Ramos (cell line): Measurements from ENCODE around the gene THEMIS.

Experiments
- in situ Hi-C: fragments of 300-500 bp; cut with MboI; formaldehyde crosslinking; loops from one replicate; pipeline ENCODE4 v1.14.3; 2022; ENCODE audit warnings: low sequenced_read_pairs; ENCODE audit not compliant: unreplicated experiment

The THEMIS gene

DNA sequence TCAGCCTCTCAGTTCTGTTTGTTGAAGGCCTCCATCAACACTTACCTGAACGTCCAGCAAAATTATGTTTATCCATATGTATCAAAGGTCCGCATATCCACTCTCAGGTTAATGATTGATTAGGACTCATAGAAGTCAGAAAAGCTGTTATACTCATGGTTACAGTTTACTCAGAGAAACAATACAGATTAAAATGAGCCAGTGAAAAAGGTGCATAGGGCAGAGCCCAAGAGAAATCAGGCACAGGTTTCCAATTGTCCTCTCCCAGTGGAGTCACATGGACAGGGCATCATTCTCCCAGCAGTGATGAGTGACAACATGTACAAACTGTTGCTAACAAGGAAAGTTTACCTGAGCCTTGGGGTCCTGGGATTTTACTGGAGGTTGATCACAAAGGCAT, 36.2 kb downstream of the THEMIS start:
- in situ Hi-C loops = no loop called here

- in situ Hi-C loops = no loop called here
Measured at GRCh38 chr6:127860723-127861122, 40.1 kb downstream of the THEMIS start.

DNA sequence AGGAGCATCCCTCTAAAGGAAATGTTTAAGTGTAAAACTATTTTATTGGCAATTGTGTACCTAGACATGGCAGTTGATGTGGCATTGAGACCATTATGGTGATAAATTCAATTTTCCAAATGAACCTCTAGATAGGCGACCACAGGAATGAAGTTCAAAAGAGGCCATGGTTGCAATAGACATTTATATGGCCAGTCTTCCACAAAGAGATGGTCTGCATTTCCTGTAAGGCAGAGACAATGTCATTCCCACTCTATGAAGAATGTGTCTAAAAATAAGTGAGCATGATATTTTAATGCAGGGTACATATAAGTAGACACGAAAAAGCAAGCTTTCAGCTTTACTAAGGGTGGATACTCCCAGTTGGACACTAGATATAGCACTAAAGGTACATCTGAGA, 40.9 kb downstream of the THEMIS start:
- in situ Hi-C loops = no loop called here

DNA sequence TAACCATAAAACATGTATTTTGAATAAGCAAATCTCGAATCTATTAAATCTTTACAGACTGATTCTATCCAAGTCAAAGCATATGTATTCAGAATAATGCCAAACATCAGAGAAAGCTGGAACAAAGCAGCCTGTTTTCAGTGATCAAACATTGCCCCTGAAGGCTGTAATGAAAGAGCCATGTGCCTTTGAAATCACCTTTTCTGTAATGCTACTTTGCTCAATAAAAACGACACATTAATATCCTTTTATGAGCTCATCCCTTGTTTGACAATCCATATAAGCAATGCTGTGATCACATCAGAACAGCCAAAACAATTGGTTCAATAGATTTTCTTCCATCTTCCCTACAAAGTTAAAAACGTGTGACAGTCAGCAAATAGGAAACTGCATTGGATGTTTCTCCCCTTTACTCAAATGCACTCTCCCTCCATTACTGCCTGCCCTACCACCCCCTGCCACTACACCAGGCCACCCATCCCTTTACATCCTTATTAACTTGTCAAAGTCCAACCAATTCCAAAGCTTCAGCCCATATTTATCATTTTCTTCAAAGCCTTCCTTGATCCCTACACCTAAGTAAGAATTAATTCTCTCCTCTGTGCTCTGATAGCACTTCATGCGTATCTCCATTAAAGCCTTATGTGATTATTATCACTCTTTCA, 42.0 kb downstream of the THEMIS start:
- in situ Hi-C loops = no loop called here

DNA sequence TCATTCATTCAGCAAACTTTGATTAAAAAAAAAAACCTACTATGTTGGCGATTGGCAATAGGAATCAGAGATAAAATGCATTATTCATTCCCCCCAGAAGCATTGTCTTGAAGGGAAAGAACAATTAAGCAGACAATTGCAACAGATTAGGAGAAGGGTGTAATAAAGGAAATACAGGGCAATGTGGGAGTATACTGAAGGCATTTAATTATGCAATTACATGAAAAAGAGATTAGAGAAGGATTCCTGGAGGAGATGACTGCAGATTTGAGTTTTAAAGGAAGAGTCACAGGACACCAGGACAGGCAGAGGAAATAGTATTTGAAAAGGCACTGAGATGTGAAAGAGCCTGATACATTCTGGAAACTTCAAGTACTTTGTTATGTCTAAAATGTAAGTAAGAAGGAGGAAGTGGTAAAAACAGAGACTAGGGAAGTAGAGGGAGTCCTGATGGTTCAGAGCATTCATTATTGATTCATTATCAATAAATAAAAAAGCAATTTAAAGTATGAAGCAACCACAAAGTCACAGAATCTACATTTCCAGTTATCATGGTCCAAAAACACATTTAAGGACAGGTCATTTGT, 43.7 kb downstream of the THEMIS start:
- in situ Hi-C loops = no loop called here

GRCh38 chr6:127855542-127856159, 45.2 kb downstream of the THEMIS start:
- in situ Hi-C loops = no loop called here

DNA sequence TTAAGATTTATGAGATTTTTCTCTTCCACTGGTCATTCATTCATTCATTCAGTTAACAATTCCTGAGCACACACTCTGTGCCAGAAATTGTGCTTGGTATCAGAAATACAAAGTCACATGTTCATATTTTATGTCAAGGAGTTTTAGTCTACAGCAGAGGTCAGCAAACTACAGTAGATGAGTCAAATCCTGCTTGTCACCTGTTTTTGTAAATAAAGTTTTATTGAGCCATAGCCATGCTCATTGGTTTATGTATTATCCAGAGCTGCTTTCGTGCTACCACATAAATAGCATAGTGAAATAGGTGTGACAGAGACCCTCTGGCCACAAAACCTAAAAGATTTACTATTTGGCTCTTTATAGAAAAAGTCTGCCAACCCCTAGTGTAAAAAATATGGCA, 46.8 kb downstream of the THEMIS start:
- in situ Hi-C loops = no loop called here

DNA sequence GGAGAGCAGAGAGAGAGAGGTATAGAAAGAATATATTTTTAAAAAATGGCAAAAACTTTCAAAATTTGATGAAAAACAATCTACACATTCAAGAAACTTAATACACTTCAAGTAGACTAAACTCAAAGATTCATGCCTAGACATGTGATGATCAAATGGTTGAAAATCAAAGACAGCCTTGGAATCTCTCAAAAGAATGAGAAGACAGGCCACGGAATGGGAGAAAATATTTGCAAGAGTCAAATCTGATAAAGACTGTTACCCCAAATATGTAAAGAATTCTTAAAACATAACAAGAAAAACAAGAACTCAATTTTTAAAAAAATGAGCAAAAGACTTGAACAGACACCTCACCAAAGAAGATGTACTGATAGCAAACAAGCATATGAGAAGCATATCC, 49.7 kb downstream of the THEMIS start:
- in situ Hi-C loops = no loop called here

DNA sequence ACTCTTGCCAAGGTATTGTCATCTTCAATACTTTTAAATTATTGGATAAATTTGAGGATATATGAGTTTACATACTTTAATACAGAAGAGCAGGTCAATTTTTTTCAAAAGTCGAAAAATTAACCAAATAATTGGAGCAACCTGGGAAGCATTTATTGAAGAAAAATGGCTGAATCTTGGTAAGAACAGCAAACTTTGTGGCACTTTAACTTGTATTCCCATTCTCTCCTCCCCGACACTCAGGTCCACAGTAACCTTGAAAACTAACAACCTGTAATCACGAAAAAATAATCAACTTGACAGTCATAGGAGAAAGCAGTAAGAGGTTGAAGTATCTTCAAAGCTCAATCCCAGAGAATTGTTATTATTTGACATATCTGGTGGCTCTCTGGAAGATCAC, 55.6 kb downstream of the THEMIS start:
- in situ Hi-C loops = no loop called here

DNA sequence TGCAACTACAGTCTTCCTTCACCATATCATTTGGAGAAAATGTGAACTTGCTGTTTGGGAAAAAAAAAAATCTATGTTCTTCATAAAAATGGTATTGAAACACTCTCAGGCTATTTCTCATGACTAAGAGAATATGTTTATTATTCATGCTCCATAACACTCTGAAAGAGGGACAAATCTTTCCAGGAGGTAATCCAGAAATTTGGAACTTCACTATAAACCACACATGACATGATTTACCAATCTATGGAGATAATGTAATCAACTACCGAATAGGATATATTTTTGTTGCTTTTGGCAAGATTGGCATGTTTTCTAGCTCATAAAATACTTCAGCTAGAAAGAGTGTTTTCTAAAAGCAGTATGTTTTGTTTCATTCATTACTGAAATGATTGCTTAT, 56.3 kb downstream of the THEMIS start:
- in situ Hi-C loops = no loop called here

GRCh38 chr6:127843582-127843981, 57.3 kb downstream of the THEMIS start:
- in situ Hi-C loops = no loop called here

DNA sequence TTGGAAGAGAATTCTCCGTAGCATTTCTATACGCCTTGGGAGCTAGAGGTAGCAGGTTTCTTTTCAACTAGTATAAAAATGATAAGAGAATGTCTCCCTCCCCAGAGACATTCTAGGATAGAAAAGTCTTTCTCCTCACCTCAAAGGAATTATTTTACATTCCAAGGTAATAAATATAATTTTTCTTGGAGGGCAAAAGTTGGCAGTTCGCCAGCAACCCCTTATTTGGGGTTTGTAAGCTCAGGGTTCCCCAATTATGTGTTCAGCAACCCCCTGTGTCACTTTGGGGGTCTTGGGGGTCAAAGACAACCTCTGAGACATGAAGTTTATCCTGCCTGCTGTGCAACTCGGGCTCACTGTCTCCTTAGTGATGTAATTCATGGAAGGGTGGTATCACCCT, 58.3 kb downstream of the THEMIS start:
- in situ Hi-C loops = no loop called here

GRCh38 chr6:127841811-127842210, 59.0 kb downstream of the THEMIS start:
- in situ Hi-C loops = no loop called here

- in situ Hi-C loops = no loop called here
Measured at GRCh38 chr6:127834136-127834535, 66.7 kb downstream of the THEMIS start.

DNA sequence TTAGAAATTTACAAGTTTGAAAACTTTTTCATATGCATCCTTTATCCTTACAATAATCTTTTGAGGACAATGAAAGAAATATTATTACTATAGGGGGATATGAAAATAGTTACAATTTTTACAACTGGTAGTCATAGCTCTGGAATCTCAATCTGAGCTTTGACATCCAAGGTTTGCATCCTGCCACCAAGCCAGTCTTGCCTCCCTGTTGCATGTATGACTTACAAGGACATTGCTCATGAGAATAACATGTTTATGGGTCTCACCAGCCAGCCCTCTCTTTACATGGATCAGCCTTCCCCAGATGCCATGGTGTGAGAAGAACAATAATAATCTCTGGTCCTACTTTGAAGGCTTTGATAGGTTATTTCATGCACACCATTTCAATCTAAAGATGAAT, 67.5 kb downstream of the THEMIS start:
- in situ Hi-C loops = no loop called here

GRCh38 chr6:127832381-127832780, 68.5 kb downstream of the THEMIS start:
- in situ Hi-C loops = no loop called here

- in situ Hi-C loops = no loop called here
Measured at GRCh38 chr6:127824061-127824460, 76.8 kb downstream of the THEMIS start.

GRCh38 chr6:127821431-127821830, 79.4 kb downstream of the THEMIS start:
- in situ Hi-C loops = no loop called here

DNA sequence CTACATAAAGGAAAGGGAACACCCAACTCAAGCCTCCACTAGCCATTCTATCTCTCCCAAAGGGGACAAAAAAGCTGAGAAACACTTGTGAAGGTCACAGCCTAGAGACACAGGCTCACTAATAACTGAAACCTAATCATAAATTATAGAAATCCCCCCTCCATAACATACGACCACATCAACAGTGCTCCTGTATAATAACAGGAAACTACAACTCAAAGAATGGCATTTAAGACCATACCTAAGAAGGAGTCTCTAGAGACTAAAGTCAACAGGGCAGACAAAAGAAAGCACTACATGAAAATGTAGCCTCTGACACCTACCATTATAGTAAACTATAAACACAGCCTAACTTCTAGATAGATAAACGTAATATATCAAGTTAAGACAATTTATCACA, 82.7 kb downstream of the THEMIS start:
- in situ Hi-C loops = no loop called here

GRCh38 chr6:127816643-127817042, 84.2 kb downstream of the THEMIS start:
- in situ Hi-C loops = no loop called here

DNA sequence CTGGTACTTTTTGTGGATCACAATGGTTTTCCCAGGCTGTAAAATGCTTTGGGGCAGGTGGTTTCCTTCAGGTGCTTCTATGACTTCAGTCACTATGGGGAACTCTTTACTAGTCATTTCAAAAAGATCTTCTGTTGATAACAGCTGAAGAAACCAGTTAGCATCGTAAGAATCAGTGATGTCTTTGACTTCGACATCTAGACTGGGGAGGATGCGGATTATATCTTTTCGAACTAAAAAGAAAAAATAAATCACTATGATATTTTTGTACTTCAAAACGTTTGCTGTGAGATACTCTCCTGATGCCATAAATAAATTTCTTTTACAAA, 87.2 kb downstream of the THEMIS start:
- in situ Hi-C loops = no loop called here
